ENCODE results near the gene KRTAP4-4. TPM values are rescaled to one million over a fixed set of nuclear protein-coding genes. Genes with fewer than 3 reads are reported as not detected.
"Not testable (repeated sequence)": the region's sequence is repeated elsewhere in the genome, so short reads cannot be mapped to it uniquely, and the experiment has no call there.

The KRTAP4-4 gene
- total and polyA plus RNA-seq, 9 of the 15 experiments (the other 6 are each of a cell fraction or from before 2014, with no cell fraction given) = not detected

- ATAC-seq (no peak), DNase-seq (ENCODE audit: extremely low read depth in 1 of 4, low spot score in 3 of 4) (no peak), FAIRE-seq (no peak)
- Histone ChIP-seq H3K9me1 (ENCODE audit: control insufficient read depth, insufficient read depth, low read length) (no peaks in the 10 kb centered on the region), H3K36me3 (ENCODE audit: control insufficient read depth, insufficient read depth, low read length) (no peaks in the 10 kb centered on the region), H3K27me3 (ENCODE audit: control insufficient read depth in 2 of 2, insufficient read depth in 2 of 2, low read length in 2 of 2) (peaks cover 0 to 5% of the 10 kb centered on the region in 2 experiments; a peak in 3 of 5 replicates), H3K9ac (ENCODE audit: insufficient read depth in 1 of 2, low read depth in 2 of 2, low read length in 2 of 2) (no peak overlapping the region), H2AFZ (ENCODE audit: low read depth, low read length) (no peak overlapping the region), H3K9me3 (replicated peaks; ENCODE audit: control insufficient read depth, insufficient read depth, low read depth, low read length) (no peaks in the 10 kb centered on the region), H4K20me1 (replicated peaks; ENCODE audit: control insufficient read depth, insufficient read depth, low read length) (no peaks in the 10 kb centered on the region), H3K79me2 (ENCODE audit: control insufficient read depth, insufficient read depth, low read length) (no peaks in the 10 kb centered on the region), H3K4me3 (no peak overlapping the region), H3K27ac (ENCODE audit: extremely low read depth, low read depth, low read length) (no peak overlapping the region), H3K4me1 (replicated peaks in 1 of 2; ENCODE audit: control insufficient read depth in 2 of 2, insufficient read depth in 2 of 2, low read length in 2 of 2) (no peaks in the 10 kb centered on the region), H3K4me2 (ENCODE audit: insufficient read depth, low read length) (no peak overlapping the region)
- no peak for TF ChIP-seq STAT5B (CRISPR knock-in tag; IDR thresholded peaks at IDR 0.05)
- TF ChIP-seq KDM5B (IDR thresholded peaks at IDR 0.05; ENCODE audit: insufficient replicate concordance, low read depth, low read length) = no peak
- no peak for TF ChIP-seq LEF1 (IDR thresholded peaks at IDR 0.05)
- no peak for TF ChIP-seq MED1 (CRISPR knock-in tag; IDR thresholded peaks at IDR 0.05; ENCODE audit: borderline replicate concordance)
- TF ChIP-seq RFX1 (IDR thresholded peaks at IDR 0.05) = no peak
- no peak for TF ChIP-seq HNRNPUL1 (IDR thresholded peaks at IDR 0.05; ENCODE audit: low read length)
- no peak for TF ChIP-seq DACH1 (IDR thresholded peaks at IDR 0.05; ENCODE audit: partially characterized antibody)
- TF ChIP-seq CBX2 (IDR thresholded peaks at IDR 0.05; ENCODE audit: insufficient read depth, low read length, poor library complexity, severe bottlenecking) = no peak
- TF ChIP-seq POLR2B (IDR thresholded peaks at IDR 0.05; ENCODE audit: low read depth, partially characterized antibody) = no peak
- TF ChIP-seq CBFA2T2 (conservative IDR thresholded peaks at IDR 0.05) = no peak
- no peak for TF ChIP-seq BMI1 (IDR thresholded peaks at IDR 0.05; ENCODE audit: low read length)
- TF ChIP-seq IRF2 (CRISPR knock-in tag; IDR thresholded peaks at IDR 0.05) = no peak
- TF ChIP-seq ZFPM2 (CRISPR knock-in tag; IDR thresholded peaks at IDR 0.05) = no peak
- TF ChIP-seq TFAM (CRISPR knock-in tag; conservative IDR thresholded peaks at IDR 0.05) = no peak
- WGBS (ENCODE audit: insufficient coverage, low coverage, missing lambda C conversion rate) = 3% methylated on average over 3 of the region's 3 CpGs
- BruUV-seq (replicated peaks) = no TSS peak
- in situ Hi-C loops (cut with MboI) (no loop called here), intact Hi-C loops (cut with micrococcal nuclease) (no loop called here)
- POLR2A ChIA-PET = no interaction called here
- CTCF ChIA-PET (ENCODE audit: low intra/inter-chr PET ratio) = no interaction called here
These were observed 29.8 kb upstream of the KRTAP4-4 start for GRCh38 chr17:41190328-41190727.

DNA sequence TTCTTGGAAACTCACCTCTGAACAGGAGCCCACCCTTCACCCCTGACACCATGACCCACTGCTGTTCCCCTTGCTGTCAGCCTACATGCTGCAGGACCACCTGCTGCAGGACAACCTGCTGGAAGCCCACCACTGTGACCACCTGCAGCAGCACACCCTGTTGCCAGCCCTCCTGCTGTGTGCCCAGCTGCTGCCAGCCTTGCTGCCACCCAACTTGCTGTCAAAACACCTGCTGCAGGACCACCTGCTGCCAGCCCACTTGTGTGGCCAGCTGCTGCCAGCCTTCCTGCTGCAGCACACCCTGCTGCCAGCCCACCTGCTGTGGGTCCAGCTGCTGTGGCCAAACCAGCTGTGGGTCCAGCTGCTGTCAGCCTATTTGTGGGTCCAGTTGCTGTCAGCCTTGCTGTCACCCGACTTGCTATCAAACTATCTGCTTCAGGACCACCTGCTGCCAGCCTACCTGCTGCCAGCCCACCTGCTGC, 29.3 kb upstream of the KRTAP4-4 start, which contains the start of gene KRTAP9-1:
KRTAP9-1 (plus strand) TSS at position 51 of the 482 bp plus-strand sequence; CDS start at position 51, 0 bp downstream.
- H3K4me3 ChIP-seq; in situ Hi-C loops (cut with MboI); FAIRE-seq; H4K20me1 ChIP-seq (replicated peaks; ENCODE audit: control insufficient read depth, insufficient read depth, low read length); H2AFZ ChIP-seq (ENCODE audit: low read depth, low read length); H3K9me3 ChIP-seq (replicated peaks; ENCODE audit: control insufficient read depth, insufficient read depth, low read depth, low read length); intact Hi-C loops (cut with micrococcal nuclease); H3K36me3 ChIP-seq (ENCODE audit: control insufficient read depth, insufficient read depth, low read length); H3K9ac ChIP-seq (ENCODE audit: insufficient read depth in 1 of 2, low read depth in 2 of 2, low read length in 2 of 2); H3K4me1 ChIP-seq (replicated peaks in 1 of 2; ENCODE audit: control insufficient read depth in 2 of 2, insufficient read depth in 2 of 2, low read length in 2 of 2); DNase-seq (ENCODE audit: extremely low read depth in 1 of 4, low spot score in 3 of 4); H3K27ac ChIP-seq (ENCODE audit: extremely low read depth, low read depth, low read length); BruUV-seq (replicated peaks); H3K4me2 ChIP-seq (ENCODE audit: insufficient read depth, low read length); H3K27me3 ChIP-seq (ENCODE audit: control insufficient read depth in 2 of 2, insufficient read depth in 2 of 2, low read length in 2 of 2); CTCF ChIA-PET (ENCODE audit: low intra/inter-chr PET ratio); H3K79me2 ChIP-seq (ENCODE audit: control insufficient read depth, insufficient read depth, low read length); H3K9me1 ChIP-seq (ENCODE audit: control insufficient read depth, insufficient read depth, low read length); ATAC-seq: not testable (repeated sequence)
- POLR2A ChIA-PET = interaction anchor here (0.6 kb wide), 1 partner anchor 18 kb away, joined by 4 read pairs; no protein-coding TSS in a partner anchor
- 0% methylated on average over 1 of the region's 1 CpG for WGBS (ENCODE audit: insufficient coverage, low coverage, missing lambda C conversion rate)

All from K562 (cell line).